H1 (cell line): ENCODE measurements around the gene CLDN15. TPM values are rescaled to one million over a fixed set of nuclear protein-coding genes. Genes with fewer than 3 reads are reported as not detected.
A peak's percentile ranks its signal among the peaks of the same experiment; 100 is the strongest.

Experiments used
- KDM5A ChIP-seq: fragments of 200-600 bp; IDR thresholded peaks from 2 replicates; pipeline ENCODE4 v1.7.1; 2012; ENCODE audit warnings: mild to moderate bottlenecking, low read length, inconsistent platforms, mixed read lengths
- TBP ChIP-seq: IDR thresholded peaks from 2 replicates; pipeline ENCODE4 v1.6.1; 2011; ENCODE audit warnings: low read depth, low read length, improper control_type of control experiment
- YY1 ChIP-seq: IDR thresholded peaks from 2 replicates; pipeline ENCODE4 v1.6.1; 2011; ENCODE audit warnings: low read depth, mild to moderate bottlenecking, low read length
- polyA plus RNA-seq, 7 experiments: library from polyadenylated mRNA; depleted of rRNA in 3 of 7; stranded (reverse) in 5 of 7; unstranded in 2 of 7; fragments of >200 nt in 5 of 7; fragments of 200-250 nt in 2 of 7; gene quantifications; 1 replicate in 5 of 7; 2 replicates in 1 of 7; 4 replicates in 1 of 7; pipeline versions ENCODE4 v1.2.1 to v1.2.3, GENCODE V29; 2011 to 2013; ENCODE audit warnings: missing spikeins in 2 of 7, mixed read lengths in 2 of 7
- total RNA-seq: library from RNA; stranded (reverse); fragmentation: NEBNext Ultra II Directional; extraction: Animal tissue kit (Norgen Biotek cat#: 25700); gene quantifications from 2 replicates; pipeline ENCODE4 v1.2.1, GENCODE V29; 2021

Gene CLDN15
- total and polyA plus RNA-seq, 2 of the 8 experiments (the other 6 are each of a cell fraction or from before 2014, with no cell fraction given), result 5.5 to 7.6 TPM

DNA sequence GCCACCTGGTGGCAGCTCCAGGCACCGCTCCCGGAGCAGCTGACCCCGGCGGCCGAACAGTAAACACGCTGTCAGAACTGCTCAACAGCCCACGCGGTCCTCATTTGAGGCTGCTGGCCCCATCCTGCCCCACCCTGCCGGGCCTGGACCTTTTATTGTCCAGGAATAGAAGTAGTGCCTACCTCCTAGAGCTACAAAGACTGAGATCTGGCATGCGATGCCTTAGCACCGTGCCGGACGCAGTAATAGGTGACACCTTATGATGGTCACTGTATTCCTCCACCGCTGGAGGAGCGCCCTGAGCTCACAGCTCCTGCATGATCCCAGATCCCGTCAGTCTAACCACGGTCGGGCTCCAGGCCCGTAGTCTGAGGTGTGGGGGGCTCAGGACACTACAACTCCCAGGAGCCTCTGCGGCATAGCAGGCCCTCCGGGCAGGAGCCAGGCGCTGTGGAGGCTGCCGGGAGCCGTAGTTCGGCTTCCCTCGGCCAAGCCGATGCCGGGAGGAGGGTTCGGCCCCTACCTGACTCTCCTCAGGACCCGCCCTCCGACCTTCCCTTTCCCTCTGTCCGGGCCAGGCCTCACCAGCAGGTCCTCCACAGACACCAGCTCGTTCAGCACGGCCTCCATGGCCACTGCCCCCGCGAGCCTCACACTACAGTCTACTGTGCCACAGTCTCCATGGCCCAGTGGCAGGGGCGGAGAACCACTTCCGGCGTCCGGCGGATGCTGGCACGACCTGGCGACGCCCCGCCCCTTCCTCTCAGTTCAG is 7.0 kb upstream of the CLDN15 start, which contains the start of gene FIS1 (continued):
- TF ChIP-seq YY1 (peak; percentile 14; the same call in 1 of the 2 replicates), KDM5A (no peak; the same call in 1 of the 2 replicates), TBP (peak; percentile 17; the same call in 1 of the 2 replicates)
